HepG2 (cell line): ENCODE measurements around the gene USP43. TPM values are rescaled to one million over a fixed set of nuclear protein-coding genes. Genes with fewer than 3 reads are reported as not detected.

Experiments
- ATAC-seq: fragments of 200-7000 bp; cut with Tn5 transposase; 3 replicates; pipeline ENCODE4 v1.9.1; 2020; ENCODE audit warnings: mild to moderate bottlenecking, moderate library complexity
- BruUV-seq: library from RNA; stranded (reverse); fragments of 400-500 nt; replicated peaks from 2 replicates; lab custom pipeline; 2021; lab: Mats Ljungman, UMichigan
- CTCF ChIA-PET: fragments of 300-600 bp; formaldehyde crosslinking; extraction: SDS; loops from one replicate; lab custom pipeline; 2021; ENCODE audit warnings: low total read pairs, inconsistent platforms, low intra/inter-chr PET ratio; lab: Yijun Ruan, JAX
- POLR2A ChIA-PET: fragments of 350-600 bp; sonication (Branson Sonifier 250); formaldehyde crosslinking; loops from one replicate; lab custom pipeline; 2020; ENCODE audit warnings: antibody characterized with exemption, inconsistent platforms; lab: Yijun Ruan, JAX
- DNase-seq: peaks from one replicate; pipeline ENCODE4 v3.0.0-alpha.2; 2015; ENCODE audit warnings: low spot score
- FAIRE-seq: peaks from 3 replicates; lab custom pipeline; 2011; peaks lifted over from hg19 to GRCh38; lab: Jason Lieb, UNC
- H2AFZ ChIP-seq: one replicate; pipeline ENCODE4 v1.6.1; 2011; ENCODE audit warnings: low read length, inconsistent platforms
- H3K27ac ChIP-seq: fragments of 300-600 bp; 3 replicates; pipeline ENCODE4 v1.8.0; 2011; ENCODE audit warnings: mixed run types, mild to moderate bottlenecking, mixed read lengths, low read length, inconsistent platforms; ENCODE audit not compliant: insufficient read depth; ENCODE audit errors: extremely low read length
- H3K27me3 ChIP-seq, 2 experiments: fragments of 200-600 bp in 1 of 2; 2 replicates in 1 of 2; 3 replicates in 1 of 2; pipeline versions ENCODE4 v1.6.0 to v1.8.0; 2011; ENCODE audit warnings: low read length in 2 of 2, mild to moderate bottlenecking in 2 of 2, moderate library complexity in 2 of 2, inconsistent platforms in 1 of 2; ENCODE audit not compliant: insufficient read depth in 2 of 2, control insufficient read depth in 1 of 2
- H3K36me3 ChIP-seq, 2 experiments: fragments of 200-600 bp in 1 of 2; replicated peaks in 1 of 2; 2 replicates in 1 of 2; 3 replicates in 1 of 2; pipeline versions ENCODE4 v1.5.1 to v1.8.0; 2011; ENCODE audit warnings: low read length in 2 of 2, inconsistent platforms in 1 of 2; ENCODE audit not compliant: insufficient read depth in 2 of 2, control insufficient read depth in 1 of 2
- H3K4me1 ChIP-seq: 2 replicates; pipeline ENCODE4 v1.5.1; 2012; ENCODE audit warnings: low read length, inconsistent platforms; ENCODE audit not compliant: insufficient read depth
- H3K4me2 ChIP-seq: 2 replicates; pipeline ENCODE4 v1.6.0; 2011; ENCODE audit warnings: low read depth, low read length, inconsistent platforms
- H3K4me3 ChIP-seq, 3 experiments: fragments of 200-600 bp in 1 of 3; sonication (generic), shearing (Covaris generic) in 1 of 3; replicated peaks in 1 of 3; 2 replicates each; pipeline ENCODE4 v1.5.1; 2011 to 2016; ENCODE audit warnings: low read length in 3 of 3, inconsistent platforms in 2 of 3, low read depth in 2 of 3, mild to moderate bottlenecking in 2 of 3, control low read depth in 1 of 3, mixed read lengths in 1 of 3; ENCODE audit not compliant: insufficient read depth in 1 of 3
- H3K79me2 ChIP-seq: one replicate; pipeline ENCODE4 v1.6.1; 2011; ENCODE audit warnings: low read length, inconsistent platforms; ENCODE audit not compliant: insufficient read depth
- H3K9ac ChIP-seq: 2 replicates; pipeline ENCODE4 v1.6.0; 2011; ENCODE audit warnings: mild to moderate bottlenecking, low read depth, low read length, inconsistent platforms; ENCODE audit not compliant: insufficient read depth
- H3K9me3 ChIP-seq: 2 replicates; pipeline ENCODE4 v1.5.1; 2012; ENCODE audit warnings: mild to moderate bottlenecking, low read length
- H4K20me1 ChIP-seq: 2 replicates; pipeline ENCODE4 v1.6.0; 2011; ENCODE audit warnings: inconsistent platforms, mild to moderate bottlenecking, low read length, moderate library complexity; ENCODE audit not compliant: insufficient read depth
- ATF7 ChIP-seq, 2 experiments: fragments of 450-650 bp in 1 of 2; sonication (generic) in 1 of 2; formaldehyde crosslinking in 1 of 2; IDR thresholded peaks; 2 replicates each; pipeline versions ENCODE4 v1.4.0 to v1.6.1; 2016 to 2020; ENCODE audit warnings: antibody characterized with exemption in 1 of 2, mild to moderate bottlenecking in 1 of 2, missing genetic modification reagents in 1 of 2
- BCL6 ChIP-seq: IDR thresholded peaks from 2 replicates; pipeline ENCODE4 v1.6.1; 2016; ENCODE audit warnings: missing genetic modification reagents, missing compliant biosample characterization
- SIN3A ChIP-seq: IDR thresholded peaks from 2 replicates; pipeline ENCODE4 v1.6.1; 2011; ENCODE audit warnings: low read depth, mild to moderate bottlenecking, control low read depth, low read length, borderline replicate concordance
- SIN3B ChIP-seq: fragments of 150-350 bp; IDR thresholded peaks from 2 replicates; pipeline ENCODE4 v1.6.1; 2014; ENCODE audit warnings: low read length
- ZNF256 ChIP-seq: sonication (generic); formaldehyde crosslinking; conservative IDR thresholded peaks from 2 replicates; pipeline ENCODE4 v1.4.0; 2020; ENCODE audit warnings: missing genetic modification reagents
- ZNF609 ChIP-seq: sonication (generic); formaldehyde crosslinking; IDR thresholded peaks from 2 replicates; pipeline ENCODE4 v1.4.0; 2020; ENCODE audit warnings: mild to moderate bottlenecking, missing genetic modification reagents, borderline replicate concordance
- ZSCAN12 ChIP-seq: sonication (generic); formaldehyde crosslinking; IDR thresholded peaks from 2 replicates; pipeline ENCODE4 v1.9.0; 2021; ENCODE audit warnings: mild to moderate bottlenecking, missing genetic modification reagents
- WGBS: methylation state at CpG from one replicate; pipeline ENCODE4 v1.1.6; 2017; ENCODE audit warnings: low lambda C conversion rate; 5-methylcytosine and 5-hydroxymethylcytosine counted together
- in situ Hi-C: cut with HindIII; loops from 2 replicates; pipeline ENCODE4 v1.10.0; 2017; ENCODE audit warnings: low pct_unique_long_range_greater_than_20kb; ENCODE audit not compliant: extremely low pct_ligation_motif_present
- intact Hi-C: fragments of 100-400 bp; cut with micrococcal nuclease; formaldehyde crosslinking; loops from one replicate; pipeline ENCODE4 v1.10.0; 2022; ENCODE audit not compliant: unreplicated experiment
- polyA plus RNA-seq, 8 experiments: library from polyadenylated mRNA; depleted of rRNA in 3 of 8; stranded (reverse) in 7 of 8; unstranded in 1 of 8; fragments of >200 nt; fragmentation: Illumina TruSeq in 4 of 8; extraction: Trizol in 4 of 8; gene quantifications; 2 replicates each; pipeline versions ENCODE4 v1.2.1 to v1.2.3, GENCODE V29; 2011 to 2016; ENCODE audit warnings: low read depth in 4 of 8, missing spikeins in 1 of 8, mixed read lengths in 1 of 8; ENCODE audit not compliant: insufficient read depth in 1 of 8
- total RNA-seq, 5 experiments: library from RNA; depleted of rRNA; stranded (reverse); fragments of >200 nt; fragmentation: Illumina TruSeq; extraction: Trizol; gene quantifications; 2 replicates each; pipeline ENCODE4 v1.2.3, GENCODE V29; 2016; ENCODE audit warnings: low read depth in 1 of 5
- TF ChIP-seq, protein P1 (sequence below): sonication (generic); formaldehyde crosslinking; IDR thresholded peaks from 2 replicates; pipeline ENCODE4 v1.4.0; 2020; ENCODE audit warnings: missing genetic modification reagents
- TF ChIP-seq, protein P2 (sequence below): sonication (generic); formaldehyde crosslinking; IDR thresholded peaks from 2 replicates; pipeline ENCODE4 v1.4.0; 2020; ENCODE audit warnings: missing genetic modification reagents, mild to moderate bottlenecking, borderline replicate concordance

The USP43 gene
- total and polyA plus RNA-seq, 2 of the 13 experiments (the other 11 are each of a cell fraction or from before 2014, with no cell fraction given): 1.6 to 2.2 TPM

DNA sequence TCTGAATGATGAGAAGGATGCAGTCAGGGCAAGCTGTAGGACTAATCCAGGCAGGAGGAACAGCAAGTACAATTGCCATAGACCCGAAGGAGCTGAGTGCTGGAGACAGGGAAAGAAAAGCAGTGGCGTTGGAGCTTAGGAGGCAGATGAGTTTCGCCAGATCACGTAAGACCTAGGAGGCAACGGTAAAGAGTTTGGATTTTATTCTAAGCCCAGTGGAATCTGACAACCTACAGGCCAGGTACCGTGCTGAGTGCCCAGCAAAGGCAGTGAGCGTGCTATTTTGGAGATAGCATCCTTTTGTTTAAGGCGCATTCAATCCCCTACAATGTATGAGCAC, 1.2 kb downstream of the USP43 start (continued):
- TF ChIP-seq BCL6 (CRISPR knock-in tag) (no peak), SIN3B (no peak), SIN3A (no peak)
- TF ChIP-seq, protein P1, sequence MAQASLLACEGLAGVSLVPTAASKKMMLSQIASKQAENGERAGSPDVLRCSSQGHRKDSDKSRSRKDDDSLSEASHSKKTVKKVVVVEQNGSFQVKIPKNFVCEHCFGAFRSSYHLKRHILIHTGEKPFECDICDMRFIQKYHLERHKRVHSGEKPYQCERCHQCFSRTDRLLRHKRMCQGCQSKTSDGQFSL (CRISPR knock-in tag): no peak
- TF ChIP-seq, protein P2, sequence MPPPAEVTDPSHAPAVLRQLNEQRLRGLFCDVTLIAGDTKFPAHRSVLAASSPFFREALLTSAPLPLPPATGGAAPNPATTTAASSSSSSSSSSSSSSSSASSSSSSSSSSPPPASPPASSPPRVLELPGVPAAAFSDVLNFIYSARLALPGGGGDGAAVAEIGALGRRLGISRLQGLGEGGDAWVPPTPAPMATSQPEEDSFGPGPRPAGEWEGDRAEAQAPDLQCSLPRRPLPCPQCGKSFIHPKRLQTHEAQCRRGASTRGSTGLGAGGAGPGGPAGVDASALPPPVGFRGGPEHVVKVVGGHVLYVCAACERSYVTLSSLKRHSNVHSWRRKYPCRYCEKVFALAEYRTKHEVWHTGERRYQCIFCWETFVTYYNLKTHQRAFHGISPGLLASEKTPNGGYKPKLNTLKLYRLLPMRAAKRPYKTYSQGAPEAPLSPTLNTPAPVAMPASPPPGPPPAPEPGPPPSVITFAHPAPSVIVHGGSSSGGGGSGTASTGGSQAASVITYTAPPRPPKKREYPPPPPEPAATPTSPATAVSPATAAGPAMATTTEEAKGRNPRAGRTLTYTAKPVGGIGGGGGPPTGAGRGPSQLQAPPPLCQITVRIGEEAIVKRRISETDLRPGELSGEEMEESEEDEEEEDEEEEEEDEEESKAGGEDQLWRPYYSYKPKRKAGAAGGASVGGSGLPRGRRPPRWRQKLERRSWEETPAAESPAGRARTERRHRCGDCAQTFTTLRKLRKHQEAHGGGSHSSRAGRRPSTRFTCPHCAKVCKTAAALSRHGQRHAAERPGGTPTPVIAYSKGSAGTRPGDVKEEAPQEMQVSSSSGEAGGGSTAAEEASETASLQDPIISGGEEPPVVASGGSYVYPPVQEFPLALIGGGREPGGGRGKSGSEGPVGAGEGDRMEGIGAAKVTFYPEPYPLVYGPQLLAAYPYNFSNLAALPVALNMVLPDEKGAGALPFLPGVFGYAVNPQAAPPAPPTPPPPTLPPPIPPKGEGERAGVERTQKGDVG: no peak

- FAIRE-seq (no peak), DNase-seq (no peak), ATAC-seq (no peak)
- ChIA-PET POLR2A (no interaction called here), CTCF (no interaction called here)
- in situ Hi-C loops (no loop called here), intact Hi-C loops (loop anchor here (5.0 to 10.0 kb wide), 2 partner anchors 72 to 80 kb away; partner anchors contain the start of genes CFAP52 and STX8)
- no peaks in the 10 kb centered on the region for H3K79me2 ChIP-seq
- peaks cover 47% of the 10 kb centered on the region for H3K4me1 ChIP-seq
- H3K4me3 ChIP-seq: no peak overlapping the region
- H3K36me3 ChIP-seq: no peaks in the 10 kb centered on the region
- no TSS peak for BruUV-seq
- H3K9me3 ChIP-seq: no peaks in the 10 kb centered on the region
- H3K27me3 ChIP-seq: peaks cover 0 to 6% of the 10 kb centered on the region in 2 experiments; a peak in 2 of 5 replicates
- peak overlapping the region; percentile 91; the same call in 1 of the 2 replicates for H3K4me2 ChIP-seq
- 74% methylated on average over 4 of the region's 4 CpGs for WGBS
- H3K9ac ChIP-seq: no peak overlapping the region
- H3K27ac ChIP-seq: no peak overlapping the region
- no peaks in the 10 kb centered on the region for H4K20me1 ChIP-seq
- H2AFZ ChIP-seq: no peak overlapping the region
- no peak for TF ChIP-seq ZNF256
- TF ChIP-seq ZSCAN12 (CRISPR knock-in tag): no peak
- TF ChIP-seq ATF7 (IDR thresholded peaks at IDR 0.05): no peak
- TF ChIP-seq ATF7 (CRISPR knock-in tag; IDR thresholded peaks at IDR 0.05): no peak
- no peak for TF ChIP-seq ZNF609
Observed at GRCh38 chr17:9647014-9647413, 1.7 kb downstream of the USP43 start.
